ENCODE results near the gene ANXA4. TPM values are rescaled to one million over a fixed set of nuclear protein-coding genes. Genes with fewer than 3 reads are reported as not detected.
A peak's percentile ranks its signal among the peaks of the same experiment; 100 is the strongest.
"Not testable (repeated sequence)": the region's sequence is repeated elsewhere in the genome, so short reads cannot be mapped to it uniquely, and the experiment has no call there.

Gene ANXA4
- total RNA-seq, 5 donors from 2014 or later (not counting 1 experiment from before 2014, with no cell fraction given) = 10.4 to 27.6 (median 20.0) TPM

DNA sequence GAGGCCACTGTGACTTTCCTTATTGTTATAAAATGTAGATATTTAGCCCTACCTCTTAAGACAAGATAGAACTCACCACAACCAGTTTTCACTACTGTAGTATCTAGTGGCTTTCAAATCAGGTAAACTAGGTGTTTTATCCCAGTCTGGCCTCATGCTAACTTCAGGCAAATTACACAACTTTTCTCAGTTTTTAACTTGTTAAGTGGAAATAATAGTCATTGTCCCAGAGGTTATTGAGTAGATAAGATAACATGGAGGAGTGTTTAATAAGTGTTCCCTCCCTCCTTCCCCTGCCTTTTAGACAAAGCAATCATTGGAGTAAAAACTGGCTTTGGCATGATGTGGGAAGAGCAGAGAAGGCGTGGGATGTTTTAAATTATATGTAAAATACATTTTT, 27.3 kb downstream of the ANXA4 start:
- H3K9me3 Mint-ChIP-seq = no peaks in the 10 kb centered on the region
- Histone ChIP-seq H3K27ac (ENCODE audit: low read length) (peak overlapping the region; percentile 20), H3K27me3 (replicated peaks in 1 of 2; ENCODE audit: control insufficient read depth in 2 of 2, extremely low read depth in 1 of 2, insufficient read depth in 2 of 2, low read length in 1 of 2) (no peaks in the 10 kb centered on the region), H3K4me1 (ENCODE audit: control insufficient read depth in 1 of 2, extremely low read depth in 1 of 2, insufficient read depth in 2 of 2, low read length in 2 of 2) (peaks cover 2 to 25% of the 10 kb centered on the region in 2 experiments), H3K4me3 (ENCODE audit: control insufficient read depth in 1 of 2, extremely low read depth in 1 of 2, low read length in 1 of 2) (no peak overlapping the region), H3K36me3 (ENCODE audit: control insufficient read depth in 2 of 2, extremely low read depth in 1 of 2, insufficient read depth in 1 of 2, low read length in 1 of 2) (no peaks in the 10 kb centered on the region), H3K9me3 (no peaks in the 10 kb centered on the region)
- peak overlapping the region in 1 of 2 donors; percentile 4 for H3K27ac Mint-ChIP-seq
- H3K36me3 Mint-ChIP-seq = peaks cover 3% of the 10 kb centered on the region
- WGBS (ENCODE audit: insufficient coverage) = no CpG with 5 or more reads among the region's 1 CpG
- ChIA-PET CTCF (no interaction called here), POLR2A (interaction anchor here (0.6 to 0.7 kb wide), 2 partner anchors 41 to 889 kb away, joined by 3 read pairs; no protein-coding TSS in a partner anchor)
- no peaks in the 10 kb centered on the region for H3K27me3 Mint-ChIP-seq
- ATAC-seq (replicated peaks in 1 of 4) = no peak
- H3K4me1 Mint-ChIP-seq = peaks cover 17 to 56% (median 35%) of the 10 kb centered on the region in 3 donors
- no peak overlapping the region for H3K4me3 Mint-ChIP-seq
- DNase-seq = no peak

DNA sequence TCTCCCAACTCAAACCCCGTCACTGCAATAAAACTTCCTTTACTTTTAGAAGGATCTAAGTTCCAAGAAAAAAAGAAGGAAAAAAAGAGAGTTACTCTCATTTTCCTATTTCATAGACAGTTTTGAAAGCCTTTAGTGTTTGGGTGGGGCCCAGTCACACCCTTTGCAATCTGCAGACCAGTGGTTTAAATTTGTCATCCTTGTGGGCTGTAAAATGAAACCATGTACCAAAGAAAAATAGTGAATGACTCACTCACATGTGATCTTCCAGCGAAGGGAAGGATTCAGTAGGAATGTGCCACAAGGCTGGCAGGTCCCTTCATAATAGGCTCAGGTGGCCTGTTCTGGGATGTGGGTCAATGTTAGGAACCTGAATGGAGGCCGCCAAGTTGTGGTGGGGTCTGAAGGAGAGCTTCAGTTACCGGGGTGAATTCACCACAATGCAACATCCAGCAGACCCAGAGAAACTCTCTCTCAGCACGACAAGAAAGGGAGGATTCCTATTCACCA, 28.3 kb downstream of the ANXA4 start:
- H3K36me3 ChIP-seq (ENCODE audit: control insufficient read depth in 2 of 2, extremely low read depth in 1 of 2, insufficient read depth in 1 of 2, low read length in 1 of 2) = no peaks in the 10 kb centered on the region
- H3K9me3 ChIP-seq = no peaks in the 10 kb centered on the region
- ChIA-PET CTCF (no interaction called here), POLR2A (no interaction called here)
- Mint-ChIP-seq H3K4me3 (peak overlapping the region in 1 of 3 donors; percentile 34), H3K9me3 (no peaks in the 10 kb centered on the region), H3K27ac (peak overlapping the region in 1 of 2 donors; percentile 67), H3K36me3 (peaks cover 3% of the 10 kb centered on the region), H3K4me1 (peaks cover 20 to 58% (median 37%) of the 10 kb centered on the region in 3 donors), H3K27me3 (no peaks in the 10 kb centered on the region)
- H3K4me1 ChIP-seq (ENCODE audit: control insufficient read depth in 1 of 2, extremely low read depth in 1 of 2, insufficient read depth in 2 of 2, low read length in 2 of 2) = peaks cover 9 to 33% of the 10 kb centered on the region in 2 experiments
- H3K27ac ChIP-seq (ENCODE audit: low read length) = peak overlapping the region; percentile 39
- ATAC-seq (replicated peaks in 1 of 4) (peak in 1 of 4 experiments; percentile 40), DNase-seq (peak in 4 of 35 experiments; percentile 2 to 27 (median 14))
- H3K4me3 ChIP-seq (ENCODE audit: control insufficient read depth in 1 of 2, extremely low read depth in 1 of 2, low read length in 1 of 2) = no peak overlapping the region
- no peaks in the 10 kb centered on the region for H3K27me3 ChIP-seq (replicated peaks in 1 of 2; ENCODE audit: control insufficient read depth in 2 of 2, extremely low read depth in 1 of 2, insufficient read depth in 2 of 2, low read length in 1 of 2)
- whole genome bisulfite sequencing (ENCODE audit: insufficient coverage) = no CpG with 5 or more reads among the region's 5 CpGs

DNA sequence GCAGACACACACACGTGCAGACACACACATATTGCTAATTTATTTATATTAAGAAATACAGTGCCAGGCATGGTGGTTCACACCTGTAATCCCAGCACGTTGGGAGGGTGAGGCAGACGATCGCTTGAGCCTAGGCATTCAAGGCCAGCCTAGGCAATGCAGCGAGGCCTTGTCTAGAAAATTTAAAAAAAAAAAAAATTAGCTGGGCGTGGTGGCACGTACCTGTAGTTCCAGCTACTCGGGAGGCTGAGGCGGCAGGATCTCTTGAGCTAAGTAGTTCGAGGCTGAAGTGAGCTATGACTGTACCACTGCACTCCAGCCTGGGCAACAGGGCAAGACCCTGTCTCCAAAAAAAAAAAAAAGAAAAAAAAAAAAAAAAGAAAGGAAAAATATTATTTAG, 28.8 kb downstream of the ANXA4 start:
- Histone ChIP-seq H3K4me3 (ENCODE audit: control insufficient read depth in 1 of 2, extremely low read depth in 1 of 2, low read length in 1 of 2) (no peak overlapping the region), H3K4me1 (ENCODE audit: control insufficient read depth in 1 of 2, extremely low read depth in 1 of 2, insufficient read depth in 2 of 2, low read length in 2 of 2) (peaks cover 14 to 38% of the 10 kb centered on the region in 2 experiments), H3K9me3 (no peaks in the 10 kb centered on the region), H3K36me3 (ENCODE audit: control insufficient read depth in 2 of 2, extremely low read depth in 1 of 2, insufficient read depth in 1 of 2, low read length in 1 of 2) (no peaks in the 10 kb centered on the region), H3K27ac (ENCODE audit: low read length) (peak overlapping the region; percentile 39), H3K27me3 (replicated peaks in 1 of 2; ENCODE audit: control insufficient read depth in 2 of 2, extremely low read depth in 1 of 2, insufficient read depth in 2 of 2, low read length in 1 of 2) (no peaks in the 10 kb centered on the region)
- DNase-seq = no peak
- CTCF ChIA-PET = no interaction called here
- H3K36me3 Mint-ChIP-seq = peaks cover 3% of the 10 kb centered on the region
- POLR2A ChIA-PET = no interaction called here
- no peak for ATAC-seq (replicated peaks in 1 of 4)
- no peaks in the 10 kb centered on the region for H3K27me3 Mint-ChIP-seq
- no peak overlapping the region for H3K4me3 Mint-ChIP-seq
- H3K9me3 Mint-ChIP-seq = no peaks in the 10 kb centered on the region
- no peak overlapping the region for H3K27ac Mint-ChIP-seq
- WGBS (ENCODE audit: insufficient coverage) = 97% methylated on average over 6 of the region's 10 CpGs
- H3K4me1 Mint-ChIP-seq = peaks cover 23 to 57% (median 38%) of the 10 kb centered on the region in 3 donors

DNA sequence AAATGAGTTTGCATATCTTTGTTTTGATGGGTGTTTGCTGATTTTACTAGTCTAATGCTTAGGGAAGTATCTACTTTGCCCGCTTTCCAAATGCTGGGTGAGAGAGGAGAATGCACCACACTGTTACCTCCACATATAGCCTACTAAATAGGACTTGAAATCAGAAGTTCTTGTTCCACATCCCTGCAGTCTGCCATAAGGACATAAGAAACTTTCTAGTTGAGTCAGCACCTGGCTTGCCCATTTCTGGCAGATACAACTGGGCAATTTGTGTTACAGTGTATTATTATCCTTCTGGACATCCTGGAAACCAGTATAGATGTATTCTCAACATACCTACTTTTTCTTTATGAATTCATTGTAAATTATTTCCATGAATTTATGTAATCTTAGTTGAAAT, 29.5 kb downstream of the ANXA4 start:
- H3K27me3 ChIP-seq (replicated peaks in 1 of 2; ENCODE audit: control insufficient read depth in 2 of 2, extremely low read depth in 1 of 2, insufficient read depth in 2 of 2, low read length in 1 of 2) = no peaks in the 10 kb centered on the region
- no peaks in the 10 kb centered on the region for H3K36me3 ChIP-seq (ENCODE audit: control insufficient read depth in 2 of 2, extremely low read depth in 1 of 2, insufficient read depth in 1 of 2, low read length in 1 of 2)
- WGBS (ENCODE audit: insufficient coverage) = no CpG with 5 or more reads among the region's 1 CpG
- POLR2A ChIA-PET = no interaction called here
- CTCF ChIA-PET = no interaction called here
- peaks cover 27 to 54% (median 38%) of the 10 kb centered on the region in 3 donors for H3K4me1 Mint-ChIP-seq
- H3K4me3 Mint-ChIP-seq = no peak overlapping the region
- H3K9me3 ChIP-seq = no peaks in the 10 kb centered on the region
- ATAC-seq (replicated peaks in 1 of 4) = no peak
- peaks cover 3% of the 10 kb centered on the region for H3K36me3 Mint-ChIP-seq
- H3K4me3 ChIP-seq (ENCODE audit: control insufficient read depth in 1 of 2, extremely low read depth in 1 of 2, low read length in 1 of 2) = no peak overlapping the region
- no peak overlapping the region for H3K27ac ChIP-seq (ENCODE audit: low read length)
- no peak overlapping the region for H3K27ac Mint-ChIP-seq
- no peak for DNase-seq
- no peaks in the 10 kb centered on the region for H3K27me3 Mint-ChIP-seq
- H3K4me1 ChIP-seq (ENCODE audit: control insufficient read depth in 1 of 2, extremely low read depth in 1 of 2, insufficient read depth in 2 of 2, low read length in 2 of 2) = peaks cover 14 to 36% of the 10 kb centered on the region in 2 experiments
- no peaks in the 10 kb centered on the region for H3K9me3 Mint-ChIP-seq

DNA sequence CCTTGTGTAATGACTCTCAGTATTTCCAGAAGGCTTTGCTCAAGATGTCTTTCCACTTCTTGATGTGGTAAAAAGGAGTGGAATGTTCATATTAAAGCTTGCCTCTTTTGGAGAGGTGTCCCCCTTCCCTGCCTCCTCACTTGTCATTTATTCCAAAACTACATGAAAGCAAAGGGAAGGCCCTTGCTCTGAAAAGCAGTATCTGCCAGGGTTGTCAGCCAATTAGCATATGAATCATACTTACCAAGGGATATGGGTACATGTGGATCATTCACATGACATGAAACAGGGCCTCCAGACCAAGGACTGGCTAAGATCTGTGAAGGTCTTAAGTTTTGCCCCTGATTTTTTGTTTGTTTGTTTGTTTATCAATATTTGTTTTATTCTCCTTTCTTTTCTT, 31.3 kb downstream of the ANXA4 start:
- ChIA-PET CTCF (interaction anchor here in 1 of 2 donors (1.1 kb wide), 1 partner anchor 106 kb away, joined by 3 read pairs; no protein-coding TSS in a partner anchor), POLR2A (no interaction called here)
- H3K36me3 ChIP-seq (ENCODE audit: control insufficient read depth in 2 of 2, extremely low read depth in 1 of 2, insufficient read depth in 1 of 2, low read length in 1 of 2) = no peaks in the 10 kb centered on the region
- Mint-ChIP-seq H3K27me3 (no peaks in the 10 kb centered on the region), H3K9me3 (no peaks in the 10 kb centered on the region), H3K36me3 (peaks cover 3% of the 10 kb centered on the region), H3K4me3 (no peak overlapping the region), H3K27ac (peak overlapping the region; percentile 52 to 65), H3K4me1 (peaks cover 28 to 51% (median 39%) of the 10 kb centered on the region in 3 donors)
- no peaks in the 10 kb centered on the region for H3K9me3 ChIP-seq
- peaks cover 14 to 35% of the 10 kb centered on the region in 2 experiments for H3K4me1 ChIP-seq (ENCODE audit: control insufficient read depth in 1 of 2, extremely low read depth in 1 of 2, insufficient read depth in 2 of 2, low read length in 2 of 2)
- no peak for ATAC-seq (replicated peaks in 1 of 4)
- H3K27ac ChIP-seq (ENCODE audit: low read length) = no peak overlapping the region
- H3K4me3 ChIP-seq (ENCODE audit: control insufficient read depth in 1 of 2, extremely low read depth in 1 of 2, low read length in 1 of 2) = no peak overlapping the region
- DNase-seq = no peak
- no peaks in the 10 kb centered on the region for H3K27me3 ChIP-seq (replicated peaks in 1 of 2; ENCODE audit: control insufficient read depth in 2 of 2, extremely low read depth in 1 of 2, insufficient read depth in 2 of 2, low read length in 1 of 2)

DNA sequence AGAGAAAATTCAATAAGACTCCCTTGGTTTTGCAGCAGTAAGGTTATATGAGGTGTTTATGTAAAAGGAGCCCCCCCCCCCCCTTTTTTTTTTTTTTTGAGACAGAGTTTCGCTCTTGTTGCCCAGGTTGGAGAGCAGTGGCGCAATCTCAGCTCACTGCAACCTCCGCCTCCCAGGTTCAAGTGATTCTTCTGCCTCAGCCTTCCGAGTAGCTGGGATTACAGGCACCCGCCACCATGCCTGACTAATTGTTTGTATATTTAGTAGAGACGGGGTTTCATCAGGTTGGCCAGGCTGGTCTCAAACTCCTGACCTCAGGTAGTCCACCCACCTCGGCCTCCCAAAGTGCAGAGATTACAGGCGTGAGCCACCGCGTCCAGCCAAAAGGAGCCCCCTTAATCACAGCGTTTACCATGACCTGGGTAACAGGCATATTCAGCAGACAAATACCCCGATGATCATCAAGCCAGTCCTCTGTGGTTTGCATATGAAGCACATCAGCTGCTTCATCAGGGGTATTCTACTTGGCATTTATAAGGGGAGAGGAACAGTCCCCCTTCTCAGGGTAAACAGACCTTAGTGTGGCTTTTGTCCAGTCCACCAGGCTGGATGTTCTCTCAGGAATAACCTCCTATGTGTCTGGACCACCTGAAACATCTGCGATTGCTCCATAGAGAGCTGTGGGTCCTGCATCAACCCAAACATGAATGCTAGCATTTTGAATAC, 32.5 kb downstream of the ANXA4 start:
- H3K27me3 ChIP-seq (replicated peaks in 1 of 2; ENCODE audit: control insufficient read depth in 2 of 2, extremely low read depth in 1 of 2, insufficient read depth in 2 of 2, low read length in 1 of 2); H3K9me3 Mint-ChIP-seq; H3K27me3 Mint-ChIP-seq; H3K36me3 Mint-ChIP-seq; DNase-seq; H3K9me3 ChIP-seq; H3K36me3 ChIP-seq (ENCODE audit: control insufficient read depth in 2 of 2, extremely low read depth in 1 of 2, insufficient read depth in 1 of 2, low read length in 1 of 2): not testable (repeated sequence)
- Mint-ChIP-seq H3K4me3 (peak overlapping the region in 2 of 3 donors; percentile 42 to 52), H3K27ac (peak overlapping the region; percentile 56 to 74), H3K4me1 (peaks cover 28 to 44% (median 36%) of the 10 kb centered on the region in 3 donors)
- H3K4me3 ChIP-seq (ENCODE audit: control insufficient read depth in 1 of 2, extremely low read depth in 1 of 2, low read length in 1 of 2) = peak overlapping the region in 1 of 2 donors; percentile 23
- H3K27ac ChIP-seq (ENCODE audit: low read length) = peak overlapping the region; percentile 35
- CTCF ChIA-PET = interaction anchor here in 1 of 2 donors (1.1 kb wide), 1 partner anchor 105 kb away, joined by 3 read pairs; no protein-coding TSS in a partner anchor
- H3K4me1 ChIP-seq (ENCODE audit: control insufficient read depth in 1 of 2, extremely low read depth in 1 of 2, insufficient read depth in 2 of 2, low read length in 2 of 2) = peaks cover 14 to 35% of the 10 kb centered on the region in 2 experiments
- POLR2A ChIA-PET = interaction anchor here (0.5 to 0.6 kb wide), 3 partner anchors 11 to 1194 kb away, joined by 3 read pairs; no protein-coding TSS in a partner anchor
- 87% methylated on average over 4 of the region's 13 CpGs for WGBS (ENCODE audit: insufficient coverage)
- ATAC-seq (replicated peaks in 1 of 4) = peak in 2 of 4 experiments; percentile 4 to 6
